MM.1S (cell line): ENCODE data around the gene TANGO2.

ENCODE experiments used
- DNase-seq: peaks from one replicate; pipeline ENCODE4 v3.0.0-alpha.2; 2015
- H2AFZ ChIP-seq: fragments of 300-600 bp; sonication (generic); 2 replicates; pipeline ENCODE4 v1.6.0; 2016; ENCODE audit warnings: antibody characterized with exemption, low read length
- H3F3A ChIP-seq: fragments of 300-600 bp; sonication (generic); 2 replicates; pipeline ENCODE4 v1.6.1; 2016; ENCODE audit warnings: mild to moderate bottlenecking, antibody characterized with exemption, low read length, moderate library complexity, mixed read lengths; ENCODE audit not compliant: insufficient read depth
- H3K27ac ChIP-seq: fragments of 300-600 bp; sonication (generic); 2 replicates; pipeline ENCODE4 v1.5.1; 2016; ENCODE audit warnings: mild to moderate bottlenecking, low read length
- H3K27me3 ChIP-seq: fragments of 300-600 bp; sonication (generic); replicated peaks from 2 replicates; pipeline ENCODE4 v1.6.0; 2016; ENCODE audit warnings: low read length; ENCODE audit not compliant: insufficient read depth
- H3K36me3 ChIP-seq: fragments of 300-600 bp; sonication (generic); replicated peaks from 2 replicates; pipeline ENCODE4 v1.6.1; 2016; ENCODE audit warnings: mild to moderate bottlenecking, low read length, mixed read lengths; ENCODE audit not compliant: insufficient read depth
- H3K4me1 ChIP-seq: fragments of 300-600 bp; sonication (generic); 2 replicates; pipeline ENCODE4 v1.6.1; 2016; ENCODE audit warnings: low read length, mixed read lengths
- H3K4me2 ChIP-seq: fragments of 300-600 bp; sonication (generic); 2 replicates; pipeline ENCODE4 v1.6.0; 2016; ENCODE audit warnings: low read depth, low read length
- H3K4me3 ChIP-seq: fragments of 300-600 bp; sonication (generic); 2 replicates; pipeline ENCODE4 v1.5.1; 2016; ENCODE audit warnings: low read length, mixed read lengths
- H3K79me2 ChIP-seq: fragments of 300-600 bp; sonication (generic); 2 replicates; pipeline ENCODE4 v1.6.1; 2016; ENCODE audit warnings: mixed run types, low read length, mixed read lengths
- H3K9ac ChIP-seq: fragments of 300-600 bp; sonication (generic); 2 replicates; pipeline ENCODE4 v1.6.1; 2016; ENCODE audit warnings: low read length, mixed read lengths
- H3K9me2 ChIP-seq: fragments of 300-600 bp; sonication (generic); replicated peaks from 2 replicates; pipeline ENCODE4 v1.6.1; 2016; ENCODE audit warnings: mild to moderate bottlenecking, low read length, mixed read lengths; ENCODE audit not compliant: insufficient read depth
- H3K9me3 ChIP-seq: fragments of 300-600 bp; sonication (generic); replicated peaks from 2 replicates; pipeline ENCODE4 v1.6.1; 2016; ENCODE audit warnings: mild to moderate bottlenecking, low read length, mixed read lengths; ENCODE audit not compliant: insufficient read depth
- H4K20me1 ChIP-seq: fragments of 300-600 bp; sonication (generic); 2 replicates; pipeline ENCODE4 v1.6.1; 2016; ENCODE audit warnings: mild to moderate bottlenecking, low read length, moderate library complexity, mixed read lengths; ENCODE audit not compliant: insufficient read depth
- EZH2 ChIP-seq: fragments of 300-600 bp; sonication (generic); optimal IDR thresholded peaks from 2 replicates; pipeline ENCODE3; 2017; ENCODE audit warnings: low read depth, mild to moderate bottlenecking, antibody characterized with exemption, low read length, mixed read lengths
- EZH2phosphoT487 ChIP-seq: fragments of 300-600 bp; sonication (generic); IDR thresholded peaks from 2 replicates; pipeline ENCODE4 v1.6.1; 2018; ENCODE audit warnings: antibody characterized with exemption, low read length
- TF ChIP-seq, protein P1 (sequence below): fragments of 300-600 bp; sonication (generic); IDR thresholded peaks from 2 replicates; pipeline ENCODE4 v1.5.1; 2016; ENCODE audit warnings: antibody characterized with exemption, low read length, mixed read lengths

Gene TANGO2

DNA sequence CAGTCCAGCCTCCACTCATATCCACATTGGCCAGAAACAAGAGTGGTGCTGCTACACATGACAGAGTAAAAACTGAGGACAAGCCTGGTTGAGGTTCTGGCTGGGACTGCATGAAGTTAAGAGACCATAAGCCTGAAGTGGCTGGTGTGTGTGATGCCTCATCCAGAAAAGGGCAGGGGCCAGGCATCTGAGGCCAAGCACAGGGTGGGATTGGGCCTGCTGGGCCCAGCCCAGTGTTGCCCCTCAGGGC lies 29.6 kb upstream of the TANGO2 start:
- Histone ChIP-seq H3F3A (no peaks in the 10 kb centered on the region), H3K4me2 (no peak overlapping the region), H3K9me2 (no peaks in the 10 kb centered on the region), H3K4me3 (no peak overlapping the region), H4K20me1 (no peaks in the 10 kb centered on the region), H3K9ac (no peak overlapping the region), H2AFZ (no peak overlapping the region), H3K36me3 (no peaks in the 10 kb centered on the region), H3K27ac (no peak overlapping the region), H3K4me1 (no peaks in the 10 kb centered on the region), H3K9me3 (no peaks in the 10 kb centered on the region), H3K27me3 (peaks cover 69% of the 10 kb centered on the region), H3K79me2 (no peaks in the 10 kb centered on the region)
- no peak for DNase-seq
- TF ChIP-seq EZH2phosphoT487, result no peak
- TF ChIP-seq, protein P1, sequence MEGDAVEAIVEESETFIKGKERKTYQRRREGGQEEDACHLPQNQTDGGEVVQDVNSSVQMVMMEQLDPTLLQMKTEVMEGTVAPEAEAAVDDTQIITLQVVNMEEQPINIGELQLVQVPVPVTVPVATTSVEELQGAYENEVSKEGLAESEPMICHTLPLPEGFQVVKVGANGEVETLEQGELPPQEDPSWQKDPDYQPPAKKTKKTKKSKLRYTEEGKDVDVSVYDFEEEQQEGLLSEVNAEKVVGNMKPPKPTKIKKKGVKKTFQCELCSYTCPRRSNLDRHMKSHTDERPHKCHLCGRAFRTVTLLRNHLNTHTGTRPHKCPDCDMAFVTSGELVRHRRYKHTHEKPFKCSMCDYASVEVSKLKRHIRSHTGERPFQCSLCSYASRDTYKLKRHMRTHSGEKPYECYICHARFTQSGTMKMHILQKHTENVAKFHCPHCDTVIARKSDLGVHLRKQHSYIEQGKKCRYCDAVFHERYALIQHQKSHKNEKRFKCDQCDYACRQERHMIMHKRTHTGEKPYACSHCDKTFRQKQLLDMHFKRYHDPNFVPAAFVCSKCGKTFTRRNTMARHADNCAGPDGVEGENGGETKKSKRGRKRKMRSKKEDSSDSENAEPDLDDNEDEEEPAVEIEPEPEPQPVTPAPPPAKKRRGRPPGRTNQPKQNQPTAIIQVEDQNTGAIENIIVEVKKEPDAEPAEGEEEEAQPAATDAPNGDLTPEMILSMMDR, result no peak
- no peak for TF ChIP-seq EZH2

DNA sequence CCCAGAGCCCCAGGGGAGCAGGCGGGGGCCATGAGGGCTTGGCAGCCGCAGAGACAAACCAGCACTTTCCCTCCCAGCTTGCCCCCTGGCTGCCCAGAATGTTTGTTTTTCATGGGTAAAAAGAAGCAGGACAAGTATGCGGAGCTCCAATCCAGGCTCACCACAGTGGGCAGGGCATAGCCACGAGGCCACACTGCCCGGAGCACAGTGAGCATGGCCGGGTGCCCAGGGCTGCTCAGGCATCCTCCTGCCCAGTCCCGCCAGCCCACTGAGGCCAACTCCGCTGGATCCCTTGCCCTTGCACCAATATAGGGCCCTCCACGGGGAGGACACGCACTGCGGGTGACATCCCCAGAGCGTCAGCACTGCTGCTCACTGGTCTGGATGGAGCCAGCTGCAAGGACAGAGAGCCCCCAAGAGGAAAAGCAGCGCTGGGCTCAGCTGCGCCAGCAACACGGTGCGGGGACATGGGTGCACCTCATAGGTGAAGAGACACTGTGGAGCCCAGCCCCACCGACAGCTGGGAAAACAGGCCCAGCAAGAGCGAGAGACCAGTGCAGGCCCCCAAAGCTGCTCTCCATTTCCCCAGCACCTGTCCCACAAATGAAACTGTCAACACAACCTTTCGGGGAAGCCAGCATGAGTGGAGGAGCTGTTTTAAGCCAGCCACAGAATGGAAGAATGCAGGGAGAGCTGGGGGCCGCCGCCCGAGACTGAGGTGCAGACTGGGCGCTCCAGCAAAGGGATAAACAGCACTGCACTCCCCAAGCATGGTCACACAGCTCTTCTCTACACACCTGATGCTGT lies 29.1 kb upstream of the TANGO2 start:
- no peaks in the 10 kb centered on the region for H4K20me1 ChIP-seq
- no peak overlapping the region for H3K9ac ChIP-seq
- no peaks in the 10 kb centered on the region for H3F3A ChIP-seq
- no peak overlapping the region for H3K4me3 ChIP-seq
- TF ChIP-seq EZH2phosphoT487 (no peak), EZH2 (no peak)
- TF ChIP-seq, protein P1, result no peak
- H3K79me2 ChIP-seq, result no peaks in the 10 kb centered on the region
- no peak overlapping the region for H3K4me2 ChIP-seq
- H2AFZ ChIP-seq, result no peak overlapping the region
- peaks cover 74% of the 10 kb centered on the region for H3K27me3 ChIP-seq
- H3K27ac ChIP-seq, result no peak overlapping the region
- no peaks in the 10 kb centered on the region for H3K4me1 ChIP-seq
- DNase-seq, result no peak
- H3K36me3 ChIP-seq, result no peaks in the 10 kb centered on the region
- no peaks in the 10 kb centered on the region for H3K9me3 ChIP-seq
- no peaks in the 10 kb centered on the region for H3K9me2 ChIP-seq

DNA sequence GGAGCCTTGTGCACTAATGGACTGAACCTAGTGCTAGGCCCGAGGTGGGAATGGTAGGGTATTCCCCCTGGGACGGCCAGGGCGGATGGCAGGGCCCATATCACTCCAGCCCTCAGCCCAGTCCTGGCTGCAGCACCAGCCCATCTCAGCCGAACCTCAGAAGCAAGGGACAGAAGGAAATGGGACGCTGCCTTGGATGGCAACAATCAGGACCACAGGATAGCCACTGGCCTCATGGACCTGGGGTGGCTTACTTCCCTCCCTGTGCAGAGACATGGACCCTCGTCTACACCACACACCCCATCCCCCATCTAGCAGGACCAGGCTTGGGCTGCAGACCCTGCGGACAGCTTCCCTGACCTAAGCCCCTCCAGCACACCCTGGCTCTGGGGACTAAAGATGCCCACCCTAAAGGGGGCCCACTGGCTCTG lies 28.4 kb upstream of the TANGO2 start:
- Histone ChIP-seq H3K27me3 (peaks cover 80% of the 10 kb centered on the region), H3K36me3 (no peaks in the 10 kb centered on the region), H3K79me2 (no peaks in the 10 kb centered on the region), H2AFZ (no peak overlapping the region), H3K9me2 (no peaks in the 10 kb centered on the region), H3K9ac (no peak overlapping the region), H3K9me3 (no peaks in the 10 kb centered on the region), H3K27ac (no peak overlapping the region), H3F3A (no peaks in the 10 kb centered on the region), H3K4me3 (no peak overlapping the region), H3K4me2 (no peak overlapping the region), H3K4me1 (no peaks in the 10 kb centered on the region), H4K20me1 (no peaks in the 10 kb centered on the region)
- no peak for DNase-seq
- TF ChIP-seq EZH2 (no peak), EZH2phosphoT487 (no peak)
- TF ChIP-seq, protein P1, result no peak
